Mononuclear cell (primary cell): ENCODE results near the gene OR52A1. TPM values are rescaled to one million over a fixed set of nuclear protein-coding genes. Genes with fewer than 3 reads are reported as not detected.
"Not testable (repeated sequence)": the region's sequence is repeated elsewhere in the genome, so short reads cannot be mapped to it uniquely, and the experiment has no call there.

Experiments
- H3K27me3 ChIP-seq: 2 replicates; pipeline ENCODE4 v1.6.0; 2011; ENCODE audit warnings: low read length, control low read depth; ENCODE audit not compliant: insufficient read depth
- H3K4me1 ChIP-seq: 2 replicates; pipeline ENCODE4 v1.5.1; 2011; ENCODE audit warnings: mild to moderate bottlenecking, low read length, control low read depth; ENCODE audit not compliant: insufficient read depth
- H3K4me3 ChIP-seq: 2 replicates; pipeline ENCODE4 v1.5.1; 2011; ENCODE audit warnings: mild to moderate bottlenecking, low read length, moderate library complexity
- H3K9me3 ChIP-seq: 2 replicates; pipeline ENCODE4 v1.5.1; 2011; ENCODE audit warnings: low read depth, mild to moderate bottlenecking, control low read depth, low read length
- total RNA-seq: library from RNA; depleted of rRNA; stranded (reverse); fragments of >200 nt; gene quantifications from one replicate; pipeline ENCODE4 v1.2.3, GENCODE V29; 2012

Gene OR52A1
- not detected for total RNA-seq

DNA sequence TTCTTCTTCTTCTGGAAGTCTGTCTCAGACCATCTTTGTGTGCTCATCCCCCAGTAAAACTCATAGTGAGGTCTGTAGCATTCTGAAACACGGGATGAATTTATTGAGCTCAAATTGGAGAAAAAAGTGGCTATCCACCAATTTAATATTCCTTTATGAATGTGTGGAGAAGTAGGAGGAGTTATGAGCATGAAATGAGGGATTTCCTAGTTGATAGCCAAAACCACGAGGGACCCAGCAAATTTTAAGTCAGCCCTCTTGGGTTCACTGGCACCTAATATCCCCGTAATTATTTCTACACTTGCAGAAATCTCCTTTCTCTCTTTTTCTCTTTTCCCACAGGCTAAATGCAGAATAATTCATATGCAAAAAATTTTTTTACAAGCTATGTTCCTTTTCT, at the start of gene OR52A1:
TSS of gene OR52A1 (minus strand) at position 101 of the 400 bp plus-strand sequence. CDS start 2,388 bp downstream, outside the sequence.
- Histone ChIP-seq H3K27me3 (no peaks in the 10 kb centered on the region), H3K4me3 (no peak within 1 kb of the TSS), H3K4me1 (no peaks in the 10 kb centered on the region), H3K9me3 (no peaks in the 10 kb centered on the region)

GRCh38 chr11:5203366-5203765, 48.8 kb upstream of the OR52A1 start:
- Histone ChIP-seq H3K27me3 (no peaks in the 10 kb centered on the region), H3K9me3 (no peaks in the 10 kb centered on the region), H3K4me3 (no peak overlapping the region), H3K4me1 (no peaks in the 10 kb centered on the region)

GRCh38 chr11:5200582-5200981, 46.0 kb upstream of the OR52A1 start, which contains the start of gene OR51V1:
TSS of gene OR51V1 (minus strand) at chr11:5200682. CDS start at chr11:5200682, 0 bp downstream.
- Histone ChIP-seq H3K4me3 (no peak within 1 kb of the TSS), H3K9me3 (no peaks in the 10 kb centered on the region), H3K4me1 (no peaks in the 10 kb centered on the region), H3K27me3 (no peaks in the 10 kb centered on the region)

GRCh38 chr11:5198285-5198684, 43.7 kb upstream of the OR52A1 start:
- no peaks in the 10 kb centered on the region for H3K4me1 ChIP-seq

DNA sequence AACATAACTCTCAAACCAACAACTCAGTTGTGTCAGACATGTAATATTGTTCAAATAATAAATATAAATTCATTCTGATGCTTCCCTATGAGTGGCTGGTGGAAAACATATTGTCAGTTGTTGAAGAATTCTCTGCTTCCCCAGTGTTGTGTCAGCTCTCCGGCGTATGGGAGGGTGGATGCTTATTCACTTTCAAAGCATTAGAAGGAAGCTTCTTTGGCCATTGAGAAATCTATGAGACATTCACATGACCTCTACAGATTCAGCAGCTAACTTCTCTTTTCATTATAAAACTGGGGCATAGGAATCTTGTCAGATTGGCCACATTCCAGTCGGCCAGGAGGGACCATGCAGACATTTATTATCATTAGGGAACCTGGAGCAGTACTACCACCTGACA, 43.0 kb upstream of the OR52A1 start:
- H3K4me1 ChIP-seq = no peaks in the 10 kb centered on the region
- H3K4me3 ChIP-seq = no peak overlapping the region
- H3K9me3 ChIP-seq = no peaks in the 10 kb centered on the region
- no peaks in the 10 kb centered on the region for H3K27me3 ChIP-seq

More at GRCh38 chr11:5198285-5198684, 43.7 kb upstream of the OR52A1 start:
- no peaks in the 10 kb centered on the region for H3K27me3 ChIP-seq
- H3K9me3 ChIP-seq = no peaks in the 10 kb centered on the region
- no peak overlapping the region for H3K4me3 ChIP-seq

DNA sequence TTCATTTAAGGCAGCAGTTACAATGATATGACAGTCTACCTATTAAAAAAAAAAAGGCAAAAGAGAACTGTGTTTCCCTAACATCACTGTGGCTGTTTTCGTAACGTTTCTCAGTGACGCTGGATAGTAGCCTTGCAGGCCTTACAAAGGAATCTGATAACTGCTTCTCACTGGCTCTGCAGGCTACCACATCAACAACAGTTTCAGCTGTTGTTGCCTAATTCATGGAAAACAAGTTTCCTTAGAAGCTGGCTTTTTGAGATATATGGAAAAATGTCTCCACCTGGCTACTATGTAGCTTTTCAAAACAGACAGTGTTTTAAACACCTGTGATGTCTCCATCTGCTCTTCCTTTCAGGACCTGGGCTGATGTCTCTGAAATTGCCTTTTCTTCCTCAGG, 42.2 kb upstream of the OR52A1 start:
- no peaks in the 10 kb centered on the region for H3K27me3 ChIP-seq
- no peaks in the 10 kb centered on the region for H3K4me1 ChIP-seq
- no peak overlapping the region for H3K4me3 ChIP-seq
- H3K9me3 ChIP-seq = no peaks in the 10 kb centered on the region

- no peaks in the 10 kb centered on the region for H3K9me3 ChIP-seq
- H3K4me3 ChIP-seq = no peak overlapping the region
- no peaks in the 10 kb centered on the region for H3K27me3 ChIP-seq
- H3K4me1 ChIP-seq = no peaks in the 10 kb centered on the region
Observed at GRCh38 chr11:5196067-5196466, 41.5 kb upstream of the OR52A1 start.

DNA sequence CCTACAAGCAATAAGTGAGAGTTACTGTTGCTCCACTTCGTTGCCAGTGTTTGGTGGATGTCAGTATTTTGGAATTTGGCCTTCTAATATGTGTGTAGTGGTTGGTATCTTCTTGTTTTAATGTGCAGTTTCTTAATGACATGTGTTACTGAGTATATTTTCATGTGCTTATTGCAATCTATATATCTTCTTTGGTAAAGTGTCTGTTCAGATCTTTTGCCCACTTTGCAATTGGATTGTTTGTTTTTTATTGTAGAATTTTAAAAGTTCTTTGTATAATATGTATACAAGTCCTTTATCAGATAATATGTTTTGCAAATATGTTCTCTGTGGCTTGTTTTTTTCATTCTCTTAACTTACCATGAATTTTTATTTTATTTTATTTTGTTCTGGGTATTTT, 38.2 kb upstream of the OR52A1 start:
- no peak overlapping the region for H3K4me3 ChIP-seq
- no peaks in the 10 kb centered on the region for H3K27me3 ChIP-seq
- no peaks in the 10 kb centered on the region for H3K4me1 ChIP-seq
- no peaks in the 10 kb centered on the region for H3K9me3 ChIP-seq

- H3K27me3 ChIP-seq = no peaks in the 10 kb centered on the region
- no peaks in the 10 kb centered on the region for H3K9me3 ChIP-seq
- H3K4me3 ChIP-seq = no peak overlapping the region
- no peaks in the 10 kb centered on the region for H3K4me1 ChIP-seq
Observed at GRCh38 chr11:5188201-5188600, 33.6 kb upstream of the OR52A1 start.

GRCh38 chr11:5178046-5178837, 23.7 kb upstream of the OR52A1 start:
- Histone ChIP-seq H3K27me3 (no peaks in the 10 kb centered on the region), H3K4me3 (no peak overlapping the region), H3K9me3 (no peaks in the 10 kb centered on the region), H3K4me1 (no peaks in the 10 kb centered on the region)

- Histone ChIP-seq H3K4me1 (no peaks in the 10 kb centered on the region), H3K4me3 (no peak overlapping the region), H3K27me3 (no peaks in the 10 kb centered on the region), H3K9me3 (no peaks in the 10 kb centered on the region)
Observed at GRCh38 chr11:5174934-5175333, 20.4 kb upstream of the OR52A1 start.

DNA sequence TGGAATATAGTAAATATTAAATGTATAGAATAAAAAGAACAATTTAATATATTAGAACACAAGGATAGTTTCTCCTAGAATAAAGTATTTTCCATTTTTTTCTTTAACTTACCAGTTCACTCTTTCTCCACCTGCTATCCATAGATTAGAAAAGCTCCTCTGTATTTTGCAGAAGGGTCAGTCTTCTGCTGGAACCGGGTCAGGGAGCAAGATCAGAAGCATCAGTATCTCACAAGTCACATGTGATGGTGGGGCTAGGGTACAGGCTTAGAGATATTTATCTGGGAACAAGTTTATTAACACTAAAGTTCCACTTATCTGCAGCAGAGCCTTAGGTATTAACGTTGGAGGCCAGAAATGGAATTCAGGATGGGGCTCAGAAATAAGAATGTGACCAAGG, 17.3 kb upstream of the OR52A1 start:
- Histone ChIP-seq H3K4me3 (no peak overlapping the region), H3K9me3 (no peaks in the 10 kb centered on the region), H3K27me3 (no peaks in the 10 kb centered on the region), H3K4me1 (no peaks in the 10 kb centered on the region)

- H3K4me1 ChIP-seq, H3K9me3 ChIP-seq, H3K4me3 ChIP-seq, H3K27me3 ChIP-seq: not testable (repeated sequence)
Observed at GRCh38 chr11:5165898-5166297, 11.3 kb upstream of the OR52A1 start.

DNA sequence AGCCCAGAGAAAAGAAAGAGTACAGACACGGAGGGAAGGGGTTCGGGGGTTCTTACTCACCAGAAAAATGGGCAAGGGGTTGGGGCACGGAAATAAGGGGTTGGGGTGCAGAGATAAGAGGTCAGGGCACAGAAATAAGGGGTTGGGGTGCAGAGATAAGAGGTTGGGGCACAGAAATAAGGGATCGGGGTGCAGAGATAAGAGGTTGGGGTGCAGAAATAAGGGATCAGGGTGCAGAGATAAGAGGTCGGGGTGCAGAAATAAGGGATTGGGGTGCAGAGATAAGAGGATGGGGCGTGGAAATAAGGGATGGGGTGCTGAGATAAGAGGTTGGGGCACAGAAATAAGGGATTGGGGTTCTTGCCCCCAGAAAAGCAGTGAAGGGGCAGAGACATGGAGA, 10.2 kb upstream of the OR52A1 start:
- not testable (repeated sequence) for H3K27me3 ChIP-seq, H3K4me3 ChIP-seq, H3K4me1 ChIP-seq, H3K9me3 ChIP-seq

DNA sequence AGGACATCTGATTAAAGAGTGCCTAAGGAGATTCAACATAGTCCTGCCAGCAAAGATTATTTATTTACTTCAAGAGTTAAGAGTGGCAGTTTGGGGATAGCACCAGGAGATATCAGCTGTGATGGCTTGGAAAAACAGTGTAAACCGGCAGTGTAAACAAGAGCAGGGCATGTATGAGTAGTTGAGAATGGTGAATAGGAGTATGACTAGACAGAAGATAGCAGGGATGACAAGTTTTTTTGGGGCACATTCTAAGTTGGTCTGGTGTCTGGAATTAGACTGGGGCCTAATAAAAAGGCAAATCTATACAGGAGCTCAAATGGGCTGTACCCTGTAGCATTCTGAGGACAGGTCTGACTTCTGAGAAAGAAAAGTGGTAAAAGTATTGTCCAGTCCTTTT, 6.5 kb upstream of the OR52A1 start:
- H3K4me1 ChIP-seq, H3K4me3 ChIP-seq, H3K27me3 ChIP-seq, H3K9me3 ChIP-seq: not testable (repeated sequence)

DNA sequence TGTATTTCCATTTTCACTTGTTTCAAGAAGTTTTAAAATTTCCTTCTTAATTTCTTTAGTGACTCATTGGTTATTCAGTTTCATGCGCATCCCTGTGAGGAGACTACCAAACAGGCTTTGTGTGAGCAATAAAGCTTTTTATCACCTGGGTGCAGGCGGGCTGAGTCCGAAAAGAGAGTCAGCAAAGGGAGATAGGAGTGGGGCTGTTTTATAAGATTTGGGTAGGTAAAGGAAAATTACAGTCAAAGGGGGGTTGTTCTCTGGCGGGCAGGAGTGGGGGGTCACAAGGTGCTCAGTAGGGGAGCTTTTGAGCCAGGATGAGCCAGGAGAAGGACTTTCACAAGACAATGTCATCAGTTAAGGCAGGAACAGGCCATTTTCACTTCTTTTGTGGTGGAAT, 5.7 kb upstream of the OR52A1 start:
- not testable (repeated sequence) for H3K4me3 ChIP-seq, H3K9me3 ChIP-seq, H3K4me1 ChIP-seq, H3K27me3 ChIP-seq
